ENCODE measurements around the gene KIF21B.

KIF21B gene

GRCh38 chr1:201023517-201023902, at the start of gene KIF21B:
TSS of gene KIF21B (minus strand) at chr1:201023714. CDS start at chr1:201023383, 331 bp downstream.
- DNase-seq (ENCODE audit: extremely low read depth in 1 of 2, low read depth in 1 of 2): peak; percentile 84 to 86

GRCh38 chr1:201072922-201073321, 49.4 kb upstream of the KIF21B start:
- DNase-seq (ENCODE audit: extremely low read depth in 1 of 2, low read depth in 1 of 2): no peak

- DNase-seq (ENCODE audit: extremely low read depth in 1 of 2, low read depth in 1 of 2): no peak
Measured at GRCh38 chr1:201072149-201072548, 48.6 kb upstream of the KIF21B start.

GRCh38 chr1:201069636-201070035, 46.1 kb upstream of the KIF21B start:
- DNase-seq (ENCODE audit: extremely low read depth in 1 of 2, low read depth in 1 of 2): no peak

GRCh38 chr1:201068976-201069375, 45.5 kb upstream of the KIF21B start:
- no peak for DNase-seq (ENCODE audit: extremely low read depth in 1 of 2, low read depth in 1 of 2)

GRCh38 chr1:201066986-201067385, 43.5 kb upstream of the KIF21B start:
- DNase-seq (ENCODE audit: extremely low read depth in 1 of 2, low read depth in 1 of 2): no peak

- no peak for DNase-seq (ENCODE audit: extremely low read depth in 1 of 2, low read depth in 1 of 2)
Measured at GRCh38 chr1:201065686-201066085, 42.2 kb upstream of the KIF21B start.

GRCh38 chr1:201064806-201065205, 41.3 kb upstream of the KIF21B start:
- no peak for DNase-seq (ENCODE audit: extremely low read depth in 1 of 2, low read depth in 1 of 2)

- DNase-seq (ENCODE audit: extremely low read depth in 1 of 2, low read depth in 1 of 2): no peak
Measured at GRCh38 chr1:201063145-201063544, 39.6 kb upstream of the KIF21B start.

- no peak for DNase-seq (ENCODE audit: extremely low read depth in 1 of 2, low read depth in 1 of 2)
Measured at GRCh38 chr1:201062511-201063091, 39.1 kb upstream of the KIF21B start.

- no peak for DNase-seq (ENCODE audit: extremely low read depth in 1 of 2, low read depth in 1 of 2)
Measured at GRCh38 chr1:201061886-201062285, 38.4 kb upstream of the KIF21B start.

GRCh38 chr1:201061049-201061448, 37.5 kb upstream of the KIF21B start:
- no peak for DNase-seq (ENCODE audit: extremely low read depth in 1 of 2, low read depth in 1 of 2)

- DNase-seq (ENCODE audit: extremely low read depth in 1 of 2, low read depth in 1 of 2): no peak
Measured at GRCh38 chr1:201060586-201060985, 37.1 kb upstream of the KIF21B start.

- DNase-seq (ENCODE audit: extremely low read depth in 1 of 2, low read depth in 1 of 2): no peak
Measured at GRCh38 chr1:201059871-201060555, 36.5 kb upstream of the KIF21B start.

- DNase-seq (ENCODE audit: extremely low read depth in 1 of 2, low read depth in 1 of 2): no peak
Measured at GRCh38 chr1:201059401-201059800, 35.9 kb upstream of the KIF21B start.

- DNase-seq (ENCODE audit: extremely low read depth in 1 of 2, low read depth in 1 of 2): no peak
Measured at GRCh38 chr1:201054091-201054543, 30.6 kb upstream of the KIF21B start.

- no peak for DNase-seq (ENCODE audit: extremely low read depth in 1 of 2, low read depth in 1 of 2)
Measured at GRCh38 chr1:201053155-201053860, 29.8 kb upstream of the KIF21B start.

GRCh38 chr1:201051399-201051798, 27.9 kb upstream of the KIF21B start:
- DNase-seq (ENCODE audit: extremely low read depth in 1 of 2, low read depth in 1 of 2): peak in 1 of 2 donors; percentile 7

GRCh38 chr1:201050515-201051277, 27.2 kb upstream of the KIF21B start:
- DNase-seq (ENCODE audit: extremely low read depth in 1 of 2, low read depth in 1 of 2): no peak

GRCh38 chr1:201049248-201049831, 25.8 kb upstream of the KIF21B start:
- no peak for DNase-seq (ENCODE audit: extremely low read depth in 1 of 2, low read depth in 1 of 2)

- no peak for DNase-seq (ENCODE audit: extremely low read depth in 1 of 2, low read depth in 1 of 2)
Measured at GRCh38 chr1:201048521-201048920, 25.0 kb upstream of the KIF21B start.
